GM21447 (cell line): ENCODE results near the gene MAP4.
"Not testable (repeated sequence)": the region's sequence is repeated elsewhere in the genome, so short reads cannot be mapped to it uniquely, and the experiment has no call there.

Experiments
- ATAC-seq: cut with Tn5 transposase; IDR thresholded peaks from one replicate; pipeline ENCODE4 v1.9.1; 2021; ENCODE audit not compliant: unreplicated experiment

MAP4 gene

GRCh38 chr3:47897954-47898353, 118.3 kb downstream of the MAP4 start:
- no peak for ATAC-seq

DNA sequence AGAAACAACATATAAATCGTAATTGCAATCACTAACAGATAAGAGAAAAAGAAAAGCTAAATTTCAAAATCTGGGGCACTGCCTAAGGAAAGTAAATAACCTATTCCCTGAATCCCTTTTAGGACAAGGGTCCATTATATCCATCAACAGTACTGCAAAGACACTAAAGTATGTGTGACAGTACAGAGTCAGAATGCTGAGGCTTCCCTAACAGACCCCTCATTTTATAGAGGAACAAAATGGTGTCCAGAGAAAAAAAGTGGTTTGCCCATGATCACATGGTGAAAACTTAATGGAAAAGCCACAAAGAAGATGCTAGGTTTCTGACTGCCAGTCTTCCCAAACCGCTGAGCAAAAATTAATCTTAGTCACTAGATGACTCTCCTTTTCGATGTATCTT, 119.5 kb downstream of the MAP4 start:
- no peak for ATAC-seq

DNA sequence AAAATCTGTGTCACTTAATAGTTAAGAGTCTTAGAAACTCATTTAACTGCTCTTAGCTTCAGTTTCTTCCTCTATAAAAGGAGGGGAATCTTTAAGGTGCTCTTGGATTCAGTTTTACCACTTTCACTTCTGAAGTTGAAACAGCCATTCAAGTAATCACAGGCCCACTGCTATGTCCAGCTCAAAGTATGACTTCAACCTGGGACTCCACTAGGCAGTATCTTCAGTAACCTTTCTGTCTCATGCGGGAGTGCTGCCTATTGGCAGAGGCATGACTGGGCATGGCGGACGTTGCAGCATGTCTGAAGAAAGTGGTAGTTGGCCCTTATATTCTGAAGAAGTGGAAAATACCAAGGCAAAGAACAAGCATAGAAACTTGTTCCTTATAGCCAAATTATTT, 121.0 kb downstream of the MAP4 start:
- no peak for ATAC-seq

GRCh38 chr3:47892286-47893040, 123.8 kb downstream of the MAP4 start:
- no peak for ATAC-seq

DNA sequence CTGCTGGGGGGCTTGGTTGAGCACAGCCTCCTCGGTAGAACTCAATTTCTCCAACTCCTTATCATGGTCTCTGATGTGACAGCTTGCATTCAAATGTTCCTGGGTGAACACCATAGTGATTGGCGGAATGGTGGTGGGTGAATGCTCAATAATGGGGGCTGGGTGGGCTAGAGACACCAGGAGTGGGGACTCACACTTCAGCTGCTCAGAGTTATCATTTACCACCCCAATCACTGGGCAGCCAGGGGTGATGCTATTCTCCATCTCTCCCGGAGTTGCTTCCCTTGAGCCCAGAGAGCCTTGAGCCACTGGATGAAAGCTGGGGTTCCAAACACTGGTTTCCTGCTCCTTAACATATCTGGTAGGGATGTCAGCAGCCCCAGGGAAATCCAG, 124.6 kb downstream of the MAP4 start:
- no peak for ATAC-seq

- no peak for ATAC-seq
Measured at GRCh38 chr3:47890828-47891612, 125.2 kb downstream of the MAP4 start.

GRCh38 chr3:47890126-47890827, 125.9 kb downstream of the MAP4 start:
- no peak for ATAC-seq

DNA sequence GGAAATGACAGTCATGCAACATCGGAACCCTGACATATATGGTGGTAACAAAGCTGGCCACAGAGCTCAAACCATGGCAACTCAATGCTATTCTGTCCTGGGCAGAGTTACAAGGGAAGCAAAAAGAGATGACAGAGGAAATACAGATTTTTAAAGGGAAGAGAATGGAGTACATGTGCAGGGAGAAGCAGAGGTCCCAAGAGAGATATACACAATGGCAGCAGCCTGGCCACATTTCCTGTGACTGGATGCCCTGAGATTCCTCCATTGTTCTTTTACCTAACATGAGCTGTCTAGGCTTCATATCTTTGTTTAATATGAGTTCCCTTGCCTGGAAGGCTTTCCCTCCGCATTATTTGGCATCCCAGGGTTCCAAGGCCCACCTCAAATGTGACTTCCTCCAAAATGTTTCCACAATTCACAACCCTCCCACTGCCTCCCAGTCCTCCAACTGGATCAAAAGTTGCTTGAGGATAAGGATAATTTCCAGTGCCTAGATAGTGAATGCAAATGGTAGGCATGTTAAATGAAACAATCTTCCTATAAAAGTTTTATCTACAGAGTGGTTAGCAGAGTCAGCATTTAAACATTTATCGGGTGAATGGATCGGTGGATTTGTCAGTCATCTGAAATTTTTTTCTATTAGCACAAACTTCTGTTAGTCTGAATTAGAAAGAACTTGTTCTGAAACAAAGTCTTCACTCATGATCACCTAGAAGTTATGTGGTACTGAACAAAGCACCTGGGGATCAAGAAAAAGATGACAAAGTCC, 127.0 kb downstream of the MAP4 start:
- no peak for ATAC-seq

- ATAC-seq, result not testable (repeated sequence)
Measured at GRCh38 chr3:47887991-47888390, 128.2 kb downstream of the MAP4 start.

- ATAC-seq, result no peak
Measured at GRCh38 chr3:47885168-47885567, 131.0 kb downstream of the MAP4 start.

GRCh38 chr3:47884603-47885002, 131.6 kb downstream of the MAP4 start:
- ATAC-seq, result no peak

DNA sequence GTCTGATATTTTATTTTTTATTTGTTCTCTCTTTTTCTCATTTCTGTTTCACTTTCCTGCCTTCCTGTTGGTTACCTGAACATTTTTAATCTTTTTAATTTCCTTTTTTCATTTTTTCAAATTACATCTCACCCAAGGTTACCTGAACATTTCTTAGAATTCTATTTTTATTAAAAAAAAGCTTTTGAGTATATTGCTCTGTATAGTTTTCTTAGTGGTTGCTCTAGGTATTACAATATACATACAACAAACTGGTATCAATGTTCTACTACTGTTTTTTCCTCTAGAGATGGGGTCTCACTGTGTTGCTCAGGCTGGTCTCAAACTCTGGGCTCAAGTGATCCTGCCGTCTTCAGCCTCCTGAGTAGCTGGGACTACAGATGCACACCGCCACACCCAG, 133.9 kb downstream of the MAP4 start:
- no peak for ATAC-seq

- no peak for ATAC-seq
Measured at GRCh38 chr3:47877719-47878118, 138.5 kb downstream of the MAP4 start.

DNA sequence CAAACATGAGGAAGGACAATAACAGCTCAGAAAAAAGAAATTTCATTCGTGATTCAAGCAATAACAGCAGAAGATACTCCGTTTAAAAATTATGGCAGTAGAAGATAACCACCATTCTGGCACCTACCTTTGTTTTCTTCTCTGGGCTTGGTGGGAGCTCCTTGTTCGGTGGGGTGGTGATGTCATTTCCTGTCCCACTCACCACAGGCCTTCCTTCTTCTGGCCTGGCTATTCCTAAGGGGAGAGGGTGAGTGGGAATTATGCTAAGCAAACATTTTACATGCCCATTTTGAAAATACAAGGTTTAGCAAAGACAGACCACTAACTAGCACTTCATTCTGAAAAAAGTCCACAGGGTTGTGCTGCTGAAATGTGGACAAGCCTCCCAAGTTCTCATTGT, 138.9 kb downstream of the MAP4 start:
- no peak for ATAC-seq

DNA sequence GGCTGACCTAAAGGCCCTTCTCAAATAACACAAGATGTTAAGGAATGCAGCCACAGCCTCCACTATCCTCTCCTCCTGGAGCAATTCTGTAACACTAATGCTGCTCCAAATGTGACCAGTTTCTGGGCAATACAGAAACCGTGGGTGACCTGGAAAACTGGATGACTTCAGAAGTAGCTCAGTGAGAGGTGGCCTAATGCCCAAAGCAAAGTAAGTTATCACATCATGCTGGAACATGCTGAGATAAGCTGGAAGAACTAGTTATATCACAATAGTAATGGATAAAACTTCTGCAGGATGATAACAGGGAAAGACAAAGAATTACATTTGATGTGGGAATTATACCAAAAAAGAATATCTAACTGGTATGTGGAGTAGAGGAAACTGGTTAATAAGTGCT, 141.3 kb downstream of the MAP4 start:
- ATAC-seq, result no peak

DNA sequence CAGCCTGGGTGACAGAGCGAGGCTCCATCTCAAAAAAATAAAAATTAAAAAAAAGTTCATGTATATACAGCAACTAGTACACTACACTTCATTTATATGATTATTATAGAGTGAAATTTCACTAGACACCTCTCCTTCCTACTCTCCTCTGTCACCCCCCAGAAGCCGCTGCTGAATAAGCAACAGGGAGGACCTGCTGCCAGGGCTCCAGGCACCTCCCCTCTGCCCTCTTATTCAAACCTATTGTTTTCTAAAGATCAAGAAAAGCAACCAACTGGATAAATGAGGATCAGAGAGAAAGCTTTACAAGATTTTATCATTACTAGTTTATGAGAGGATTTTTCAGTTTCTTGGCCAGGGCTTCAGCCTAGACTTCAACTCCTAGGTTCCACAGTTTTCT, 141.8 kb downstream of the MAP4 start:
- no peak for ATAC-seq

DNA sequence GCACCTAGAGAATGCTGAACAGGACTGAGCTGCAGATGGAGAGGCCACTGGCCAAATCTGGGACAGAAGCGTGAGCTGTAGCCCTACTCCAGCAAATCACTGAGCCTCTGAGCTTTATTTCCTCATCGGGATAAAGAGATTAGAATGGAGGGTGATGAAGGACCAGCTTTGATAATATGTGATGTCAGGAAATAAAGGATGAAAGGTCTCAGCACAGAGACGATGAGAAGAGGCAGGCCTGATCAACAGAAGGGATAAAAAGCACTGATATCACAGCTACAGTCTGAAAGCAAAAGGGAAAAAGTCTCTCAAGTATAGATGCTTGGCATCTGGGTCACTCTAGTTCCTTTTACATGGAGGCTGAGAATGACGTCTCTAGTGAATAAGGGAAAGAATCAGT, 143.3 kb downstream of the MAP4 start:
- no peak for ATAC-seq

DNA sequence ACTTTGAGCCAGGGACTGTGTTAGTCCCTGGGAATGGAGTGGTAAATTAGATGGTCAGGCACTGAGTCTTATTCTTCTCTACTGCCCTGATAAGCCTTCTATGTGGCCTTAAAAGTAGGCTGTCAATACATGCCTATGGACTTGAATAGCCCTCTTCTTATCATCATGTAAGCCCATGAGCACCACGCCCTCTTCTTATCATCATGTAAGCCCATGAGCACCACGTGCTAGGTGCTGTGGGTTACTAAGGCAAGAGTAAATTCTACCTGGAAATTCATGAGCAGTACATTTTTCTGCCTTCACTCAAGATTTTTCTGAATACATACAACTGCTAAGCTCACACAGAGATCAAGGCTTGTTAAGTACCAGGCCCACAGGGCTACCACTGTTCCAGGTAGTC, 144.8 kb downstream of the MAP4 start:
- no peak for ATAC-seq

- ATAC-seq, result no peak
Measured at GRCh38 chr3:47870702-47871260, 145.4 kb downstream of the MAP4 start.

- no peak for ATAC-seq
Measured at GRCh38 chr3:47870156-47870555, 146.1 kb downstream of the MAP4 start.

DNA sequence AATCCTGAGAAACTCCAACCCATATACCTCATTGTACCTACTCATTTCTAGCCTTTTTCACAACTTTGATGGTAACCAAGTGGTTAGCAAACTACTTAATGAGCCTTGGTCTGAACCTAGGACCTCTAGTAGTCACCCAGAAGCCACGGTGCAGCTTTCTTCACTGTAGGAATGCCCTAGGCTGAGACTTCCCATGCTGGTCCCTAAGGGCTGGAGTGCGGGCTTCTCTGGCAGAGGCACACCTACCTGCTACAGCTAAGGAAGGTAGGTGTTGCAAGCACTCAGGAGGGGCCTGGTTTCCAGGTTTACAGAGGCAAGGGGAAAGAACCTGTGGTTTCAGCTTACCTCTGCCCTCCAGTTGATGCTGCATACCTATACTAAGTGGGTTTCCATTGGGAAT, 147.9 kb downstream of the MAP4 start:
- ATAC-seq, result no peak
